Lung (tissue), 12 donors: ENCODE measurements around the gene KIF20A. TPM values are rescaled to one million over a fixed set of nuclear protein-coding genes. Genes with fewer than 3 reads are reported as not detected.
"Not testable (repeated sequence)": the region's sequence is repeated elsewhere in the genome, so short reads cannot be mapped to it uniquely, and the experiment has no call there.

ENCODE experiments used
- ATAC-seq: fragments of 200-7000 bp; cut with Tn5 transposase; one replicate; pipeline ENCODE4 v1.9.1; 2020; ENCODE audit warnings: moderate number of reproducible peaks; ENCODE audit not compliant: insufficient read depth, low FRiP score
- DNase-seq, 3 donors: peaks; one replicate each; pipeline ENCODE4 v3.0.0-alpha.2; 2013 to 2017
- H3K27ac ChIP-seq, 2 donors: one replicate each; pipeline ENCODE4 v1.5.1; 2013; ENCODE audit warnings: mild to moderate bottlenecking in 2 of 2, moderate library complexity in 2 of 2, control low read depth in 1 of 2, inconsistent platforms in 1 of 2, low read depth in 1 of 2, low read length in 1 of 2
- H3K27me3 ChIP-seq, 3 donors: one replicate each; pipeline ENCODE4 v1.5.1; 2013; ENCODE audit warnings: low read length in 2 of 3; ENCODE audit not compliant: control insufficient read depth in 3 of 3, insufficient read depth in 3 of 3
- H3K36me3 ChIP-seq, 4 donors: one replicate each; pipeline ENCODE4 v1.5.1; 2013; ENCODE audit warnings: low read length in 4 of 4, mild to moderate bottlenecking in 1 of 4, moderate library complexity in 1 of 4; ENCODE audit not compliant: control insufficient read depth in 4 of 4, insufficient read depth in 4 of 4
- H3K4me1 ChIP-seq, 5 donors: one replicate each; pipeline ENCODE4 v1.5.1; 2013; ENCODE audit warnings: low read length in 5 of 5, mild to moderate bottlenecking in 2 of 5, moderate library complexity in 1 of 5; ENCODE audit not compliant: control insufficient read depth in 5 of 5, insufficient read depth in 5 of 5
- H3K4me3 ChIP-seq: one replicate; pipeline ENCODE4 v1.5.1; 2013; ENCODE audit warnings: mild to moderate bottlenecking, control low read depth, moderate library complexity
- H3K9ac ChIP-seq, 2 donors: one replicate each; pipeline ENCODE4 v1.5.1; 2013; ENCODE audit warnings: low read length in 2 of 2, control low read depth in 1 of 2; ENCODE audit not compliant: insufficient read depth in 1 of 2
- H3K9me3 ChIP-seq, 4 donors: one replicate each; pipeline ENCODE4 v1.5.1; 2013; ENCODE audit warnings: low read length in 3 of 4, mild to moderate bottlenecking in 1 of 4, moderate library complexity in 1 of 4; ENCODE audit not compliant: control insufficient read depth in 4 of 4, insufficient read depth in 3 of 4
- WGBS, 2 donors: extraction: QIAGEN DNeasy Blood & Tissue Kit; methylation state at CpG; one replicate each; pipeline ENCODE4 v1.1.7; 2013; 5-methylcytosine and 5-hydroxymethylcytosine counted together
- polyA plus RNA-seq, 2 donors: library from polyadenylated mRNA; stranded (reverse); fragments of 200-250 nt; gene quantifications; one replicate each; pipeline ENCODE4 v1.2.1, GENCODE V29; 2013
- total RNA-seq, 2 donors: library from RNA; depleted of rRNA in 1 of 2; stranded (reverse); fragments of >200 nt in 1 of 2; gene quantifications; one replicate each; pipeline ENCODE4 v1.2.1, GENCODE V29; 2014 to 2021
- TF ChIP-seq, protein P1 (sequence below): IDR thresholded peaks from 2 replicates; pipeline ENCODE4 v1.5.1; 2012; ENCODE audit warnings: mild to moderate bottlenecking; ENCODE audit errors: control extremely low read depth, extremely low read depth
- donor health status: control.
- donor health status: control.
- donor health status: Bipolar disorder and iron deficiency.
- donor health status: healthy.
- donor health status: DM: yes; HTN: yes; CAD: no.

The KIF20A gene
- total and polyA plus RNA-seq, 4 donors = 1.1 to 8.0 (median 1.7) TPM

DNA sequence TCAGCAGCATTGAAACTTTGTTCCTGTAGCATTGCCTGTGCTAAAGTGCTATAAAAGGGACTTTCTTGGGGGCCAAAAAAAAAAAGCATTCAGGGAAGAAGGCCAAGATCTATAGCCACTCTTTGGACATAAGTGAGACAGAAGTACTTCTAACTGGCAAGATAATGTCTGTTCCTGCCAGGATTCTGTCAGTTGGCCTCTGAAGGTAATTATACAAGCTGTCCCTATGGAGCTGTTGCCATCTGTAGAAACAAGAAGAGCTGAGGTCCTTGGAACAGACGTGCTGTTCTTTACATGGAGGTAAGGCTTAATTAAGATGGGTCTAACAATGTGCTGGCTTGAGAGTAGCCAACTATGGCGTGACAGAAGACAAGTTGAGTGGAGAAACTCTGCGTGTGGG lies 9.7 kb downstream of the KIF20A start:
- no peak for ATAC-seq
- no peaks in the 10 kb centered on the region for H3K9me3 ChIP-seq
- peaks cover 31 to 50% (median 36%) of the 10 kb centered on the region in 4 donors for H3K36me3 ChIP-seq
- no peaks in the 10 kb centered on the region for H3K27me3 ChIP-seq
- H3K9ac ChIP-seq = no peak overlapping the region
- no peak overlapping the region for H3K27ac ChIP-seq
- H3K4me3 ChIP-seq = no peak overlapping the region
- H3K4me1 ChIP-seq = no peaks in the 10 kb centered on the region
- WGBS, 2 donors = 88 to 91% methylated on average over 3 of the region's 3 CpGs
- TF ChIP-seq, protein P1, sequence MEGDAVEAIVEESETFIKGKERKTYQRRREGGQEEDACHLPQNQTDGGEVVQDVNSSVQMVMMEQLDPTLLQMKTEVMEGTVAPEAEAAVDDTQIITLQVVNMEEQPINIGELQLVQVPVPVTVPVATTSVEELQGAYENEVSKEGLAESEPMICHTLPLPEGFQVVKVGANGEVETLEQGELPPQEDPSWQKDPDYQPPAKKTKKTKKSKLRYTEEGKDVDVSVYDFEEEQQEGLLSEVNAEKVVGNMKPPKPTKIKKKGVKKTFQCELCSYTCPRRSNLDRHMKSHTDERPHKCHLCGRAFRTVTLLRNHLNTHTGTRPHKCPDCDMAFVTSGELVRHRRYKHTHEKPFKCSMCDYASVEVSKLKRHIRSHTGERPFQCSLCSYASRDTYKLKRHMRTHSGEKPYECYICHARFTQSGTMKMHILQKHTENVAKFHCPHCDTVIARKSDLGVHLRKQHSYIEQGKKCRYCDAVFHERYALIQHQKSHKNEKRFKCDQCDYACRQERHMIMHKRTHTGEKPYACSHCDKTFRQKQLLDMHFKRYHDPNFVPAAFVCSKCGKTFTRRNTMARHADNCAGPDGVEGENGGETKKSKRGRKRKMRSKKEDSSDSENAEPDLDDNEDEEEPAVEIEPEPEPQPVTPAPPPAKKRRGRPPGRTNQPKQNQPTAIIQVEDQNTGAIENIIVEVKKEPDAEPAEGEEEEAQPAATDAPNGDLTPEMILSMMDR = no peak
- DNase-seq = peak in 1 of 3 donors; percentile 4

DNA sequence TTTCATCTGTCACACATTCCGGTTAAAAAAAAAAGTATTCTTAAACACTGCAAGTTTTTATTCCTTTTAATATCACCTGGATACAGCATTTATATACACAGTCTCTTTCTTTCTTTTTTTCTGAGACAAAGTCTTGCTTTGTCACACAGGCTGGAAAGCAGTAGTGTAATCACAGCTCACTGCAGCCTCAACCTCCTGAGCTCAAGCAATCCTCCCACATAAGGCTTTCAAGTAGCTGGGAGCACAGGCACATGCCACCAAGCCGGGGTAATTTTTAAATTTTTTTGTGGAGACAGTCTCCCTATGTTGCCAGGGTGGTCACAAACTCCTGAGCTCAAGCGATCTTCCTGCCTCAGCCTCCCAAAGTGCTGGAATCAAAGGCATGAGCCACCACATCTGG lies 13.9 kb downstream of the KIF20A start:
- no peak for ATAC-seq
- peaks cover 21 to 42% (median 32%) of the 10 kb centered on the region in 4 donors for H3K36me3 ChIP-seq
- H3K4me1 ChIP-seq = no peaks in the 10 kb centered on the region
- TF ChIP-seq, protein P1 = no peak
- no peak overlapping the region for H3K4me3 ChIP-seq
- no peak for DNase-seq
- no peak overlapping the region for H3K9ac ChIP-seq
- no peaks in the 10 kb centered on the region for H3K27me3 ChIP-seq
- no peak overlapping the region for H3K27ac ChIP-seq
- H3K9me3 ChIP-seq = no peaks in the 10 kb centered on the region
- WGBS, 2 donors = 95 to 97% methylated on average over 3 of the region's 3 CpGs

DNA sequence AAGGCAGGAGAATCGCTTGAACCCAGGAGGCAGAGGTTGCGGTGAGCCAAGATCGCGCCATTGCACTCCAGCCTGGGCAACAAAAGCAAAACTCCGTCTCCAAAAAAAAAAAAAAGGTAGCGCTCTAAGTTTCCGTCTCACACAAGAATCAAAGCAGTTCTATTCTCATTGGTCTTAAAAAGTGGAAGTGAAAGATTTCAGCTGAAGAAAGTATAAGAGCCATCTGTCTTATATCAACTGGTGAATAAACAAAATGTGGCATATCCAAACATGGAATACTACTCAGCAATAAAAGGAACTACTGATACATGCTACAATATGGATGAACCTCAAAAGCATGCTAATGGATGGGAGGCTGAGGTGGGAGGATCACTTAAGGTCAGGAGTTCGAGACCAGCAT lies 14.9 kb downstream of the KIF20A start:
- not testable (repeated sequence) for H3K9ac ChIP-seq, H3K27me3 ChIP-seq, DNase-seq, H3K9me3 ChIP-seq, ATAC-seq, H3K4me3 ChIP-seq, H3K4me1 ChIP-seq, H3K27ac ChIP-seq
- H3K36me3 ChIP-seq = peaks cover 24 to 45% (median 36%) of the 10 kb centered on the region in 4 donors
- 88 to 89% methylated on average over 7 to 8 of the region's 8 CpGs for WGBS, 2 donors

DNA sequence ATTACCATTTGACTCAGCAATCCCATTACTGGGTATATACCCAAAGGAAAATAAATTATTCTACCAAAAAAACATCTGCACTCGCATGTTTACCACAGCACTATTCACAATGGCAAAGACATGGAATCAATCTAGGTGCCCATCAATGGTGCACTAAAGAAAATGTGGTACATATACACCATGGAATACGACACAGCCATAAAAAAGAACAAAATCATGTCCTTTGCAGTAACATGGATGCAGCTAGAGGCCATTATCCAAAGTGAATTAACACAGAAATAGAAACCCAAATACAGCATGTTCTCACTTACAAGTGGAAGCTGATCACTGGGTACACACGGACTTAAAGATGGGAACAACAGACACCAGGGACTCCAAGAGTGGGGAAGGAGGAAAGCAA lies 32.1 kb downstream of the KIF20A start:
- 94 to 97% methylated on average over 3 of the region's 3 CpGs for WGBS, 2 donors
- ATAC-seq = no peak
- Histone ChIP-seq H3K9ac (no peak overlapping the region), H3K4me1 (peaks cover 0 to 7% (median 4%) of the 10 kb centered on the region in 5 donors), H3K9me3 (no peaks in the 10 kb centered on the region), H3K27ac (no peak overlapping the region), H3K36me3 (peaks cover 0 to 14% (median 4%) of the 10 kb centered on the region in 4 donors), H3K27me3 (no peaks in the 10 kb centered on the region), H3K4me3 (no peak overlapping the region)
- DNase-seq = no peak
- TF ChIP-seq, protein P1 = no peak
